Measurements from ENCODE around the gene CAP2.
"Not testable (repeated sequence)": the region's sequence is repeated elsewhere in the genome, so short reads cannot be mapped to it uniquely, and the experiment has no call there.

Gene CAP2

DNA sequence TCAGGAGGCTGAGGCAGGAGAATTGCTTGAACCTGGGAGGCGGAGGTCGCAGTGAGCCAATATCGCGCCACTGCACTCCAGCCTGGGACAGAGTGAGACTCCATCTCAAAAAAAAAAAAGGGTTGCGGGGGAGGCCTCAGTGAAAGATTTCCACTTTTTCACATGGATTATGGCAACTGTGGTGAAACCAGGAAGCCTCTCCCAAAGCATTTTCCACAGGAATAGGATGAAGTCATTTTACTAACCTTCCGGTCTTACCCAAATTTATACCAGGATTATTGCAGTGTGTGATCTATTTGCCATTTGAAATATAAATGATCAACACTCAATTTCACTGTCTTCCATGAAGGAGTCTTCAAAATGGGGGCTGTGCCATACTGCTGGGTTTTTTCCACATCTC lies 113.1 kb downstream of the CAP2 start:
- no peak for DNase-seq

DNA sequence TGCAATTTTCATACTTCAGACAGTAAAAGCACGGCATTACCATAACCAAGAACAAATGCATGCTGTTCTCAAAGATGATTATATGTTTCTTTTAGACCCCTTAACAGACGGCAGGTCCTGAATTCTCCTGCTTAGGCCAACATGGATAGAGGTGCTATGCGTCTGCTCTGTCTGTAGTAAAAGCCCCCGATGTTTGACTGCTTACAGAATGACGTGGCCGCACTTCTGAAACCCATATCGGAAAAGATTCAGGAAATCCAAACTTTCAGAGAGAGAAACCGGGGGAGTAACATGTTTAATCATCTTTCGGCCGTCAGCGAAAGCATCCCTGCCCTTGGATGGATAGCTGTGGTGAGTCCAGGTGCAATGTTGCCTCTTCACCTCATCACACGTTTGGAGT lies 113.6 kb downstream of the CAP2 start:
- no peak for DNase-seq

GRCh38 chr6:17511084-17511483 lies 117.7 kb downstream of the CAP2 start:
- no peak for DNase-seq

- DNase-seq: no peak
Measured at GRCh38 chr6:17511580-17511979, 118.2 kb downstream of the CAP2 start.

DNA sequence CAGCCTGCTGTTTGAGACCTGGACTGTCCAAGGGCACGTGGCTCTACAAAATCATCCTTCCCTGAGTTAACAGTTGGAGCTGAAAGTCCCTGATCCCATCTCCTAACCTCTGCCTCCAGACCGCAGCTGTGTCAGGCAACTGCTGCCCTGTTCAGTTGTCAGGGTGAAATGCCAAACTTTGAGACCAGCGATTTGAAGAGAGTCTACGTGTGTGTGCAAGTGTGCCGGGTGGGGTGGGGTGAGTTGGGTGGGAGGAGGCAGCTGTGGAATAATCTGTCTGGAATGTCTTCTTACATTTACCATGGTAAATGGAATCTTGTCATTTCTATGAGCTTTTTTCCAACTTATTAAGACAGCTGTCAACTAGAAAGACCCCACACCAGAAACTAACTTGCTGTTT lies 125.7 kb downstream of the CAP2 start:
- no peak for DNase-seq

DNA sequence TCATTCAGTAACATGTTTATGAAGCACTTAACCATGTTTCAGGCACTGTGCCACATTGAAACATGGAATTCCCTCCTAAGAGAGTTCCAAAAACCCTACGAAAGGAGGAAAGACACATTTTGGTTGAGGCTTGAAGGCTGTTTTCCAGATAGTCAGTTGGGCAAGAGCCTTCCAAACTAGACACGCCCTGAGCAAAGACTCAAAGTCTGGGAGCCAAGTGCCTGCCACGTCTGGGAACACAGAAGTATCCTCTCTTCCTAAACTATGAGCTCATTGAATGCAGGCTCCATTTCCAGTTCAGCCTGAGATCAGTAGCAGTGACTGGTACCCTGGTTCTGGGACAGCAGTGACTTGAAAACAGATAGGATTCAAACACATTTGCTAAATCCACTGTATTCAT lies 132.2 kb downstream of the CAP2 start:
- DNase-seq: no peak

- no peak for DNase-seq
Measured at GRCh38 chr6:17527076-17527475, 133.7 kb downstream of the CAP2 start.

DNA sequence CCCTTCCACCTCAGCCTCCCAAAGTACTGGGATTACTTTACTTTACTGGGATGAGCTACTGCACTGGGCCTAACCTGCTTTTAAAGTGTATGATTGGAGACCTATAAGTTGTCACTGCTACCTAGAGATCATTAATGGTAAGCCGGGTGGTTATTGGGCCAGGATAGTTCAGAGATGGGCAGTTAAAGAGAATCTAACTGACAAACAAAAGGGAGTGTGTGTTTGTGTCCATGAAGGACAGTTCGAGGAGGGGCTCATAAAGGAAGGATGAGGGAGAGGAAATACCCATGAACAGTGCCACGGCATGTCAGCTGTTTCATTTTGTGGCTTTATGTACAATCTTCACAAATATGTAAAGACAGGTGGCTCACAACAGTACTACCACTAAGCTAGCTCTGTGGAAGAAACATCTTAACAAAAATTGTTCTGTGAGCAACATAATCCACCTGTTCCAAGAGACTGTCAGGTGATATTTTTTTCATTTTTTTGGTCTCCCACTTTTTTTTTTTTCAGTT lies 137.0 kb downstream of the CAP2 start:
- no peak for DNase-seq

DNA sequence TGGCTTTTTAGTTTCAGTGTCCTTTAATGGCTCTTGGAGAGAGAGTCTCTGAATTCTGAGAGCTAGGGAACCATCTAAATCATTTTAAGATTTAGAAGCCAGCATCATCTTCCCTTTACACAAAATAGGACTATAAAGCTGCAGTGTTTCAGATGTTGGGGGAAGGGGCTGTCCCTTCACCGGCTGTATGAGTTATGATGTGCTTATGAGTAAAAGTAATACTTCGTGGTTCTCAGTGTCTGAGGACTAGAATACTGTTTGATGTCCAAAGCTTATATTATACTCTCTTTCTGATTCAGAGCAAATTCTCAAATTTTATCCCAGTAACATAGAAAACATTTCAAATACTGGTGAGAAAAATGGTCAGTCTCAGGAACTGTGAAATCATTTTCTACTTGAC lies 143.2 kb downstream of the CAP2 start:
- DNase-seq: no peak

GRCh38 chr6:17542243-17542642 lies 148.8 kb downstream of the CAP2 start:
- DNase-seq: no peak

- DNase-seq: not testable (repeated sequence)
Measured at GRCh38 chr6:17545681-17546080, 152.3 kb downstream of the CAP2 start.

DNA sequence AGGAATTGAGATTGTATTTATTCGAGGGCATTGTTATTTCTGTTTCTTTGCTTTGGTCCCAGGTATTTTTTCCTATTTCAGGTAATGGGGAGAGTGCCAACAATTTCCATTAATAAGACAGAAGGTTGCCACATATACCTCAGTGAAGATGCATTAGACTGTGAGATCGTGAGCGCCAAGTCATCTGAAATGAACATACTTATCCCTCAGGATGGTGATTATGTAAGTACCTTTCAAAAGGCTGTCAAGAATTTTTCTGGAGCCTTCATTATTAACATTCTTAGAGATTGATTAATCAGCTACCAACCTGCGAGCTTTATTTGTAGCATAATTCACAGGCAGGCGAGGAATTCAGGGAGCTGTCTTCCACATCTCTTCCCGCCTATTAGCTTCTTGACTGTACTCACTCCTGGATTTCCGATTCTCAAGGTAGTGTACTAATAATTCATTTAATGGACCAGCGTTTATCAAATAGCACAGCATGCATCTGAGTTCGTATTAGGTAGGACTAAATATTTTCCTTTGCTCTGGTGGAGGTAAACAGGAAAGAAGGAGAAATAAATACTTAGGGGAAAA lies 158.1 kb downstream of the CAP2 start:
- DNase-seq: no peak

DNA sequence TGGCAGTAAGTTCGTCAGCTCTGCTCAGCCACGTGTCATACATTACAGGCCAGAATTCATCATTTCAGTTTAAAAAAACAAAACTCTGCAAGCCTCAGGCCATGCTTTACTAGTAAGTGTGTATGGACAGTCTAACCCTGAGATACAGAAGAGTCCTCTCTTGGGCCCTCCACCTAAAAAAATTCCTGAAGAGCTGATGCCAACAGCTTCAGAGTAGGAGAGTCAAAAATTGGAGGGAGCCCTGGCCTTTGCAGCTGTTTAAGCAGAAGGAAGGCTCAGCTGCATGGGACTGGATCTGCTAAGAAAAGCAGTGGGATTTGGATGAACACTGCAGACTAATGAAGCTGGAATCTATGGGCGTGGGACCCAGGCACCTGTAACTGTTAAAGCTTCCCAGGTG lies 159.5 kb downstream of the CAP2 start:
- DNase-seq: no peak

- DNase-seq: no peak
Measured at GRCh38 chr6:17556014-17556413, 162.6 kb downstream of the CAP2 start.

DNA sequence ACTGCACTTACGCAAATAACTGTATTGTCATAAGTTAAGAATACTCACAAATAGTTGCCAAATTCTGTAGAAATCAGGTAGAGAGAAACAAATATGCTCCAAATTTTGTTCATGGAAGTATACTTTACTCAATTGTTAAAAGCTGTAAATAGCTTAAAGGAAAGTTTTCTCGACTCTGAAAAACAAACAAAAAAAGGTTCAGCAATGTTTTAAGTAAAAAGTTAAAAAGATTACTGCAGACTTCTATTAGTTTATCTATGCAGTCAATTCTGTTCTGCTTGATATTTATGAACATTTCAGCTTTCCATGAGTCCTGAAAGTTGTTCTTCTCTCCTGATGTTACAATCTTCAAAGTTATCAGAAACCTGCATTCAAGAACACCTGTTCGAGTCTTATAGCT lies 169.2 kb downstream of the CAP2 start:
- no peak for DNase-seq

DNA sequence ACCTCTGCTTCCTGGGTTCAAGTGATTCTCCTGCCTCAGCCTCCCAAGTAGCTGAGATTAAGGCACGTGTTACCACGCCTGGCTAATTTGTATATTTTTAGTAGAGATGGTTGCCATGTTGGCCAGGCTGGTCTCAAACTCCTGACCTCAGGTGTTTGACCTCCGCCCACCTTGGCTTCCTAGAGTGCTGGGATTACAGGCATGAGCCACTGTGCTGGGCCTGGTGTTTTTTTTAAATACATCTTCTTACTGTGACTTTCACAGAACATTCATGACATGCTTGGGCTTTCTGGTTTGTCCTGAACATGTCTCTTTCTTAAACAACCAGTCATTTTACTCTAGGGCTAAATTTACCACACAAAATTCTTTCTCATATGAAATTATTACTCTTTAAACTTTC lies 172.0 kb downstream of the CAP2 start:
- DNase-seq: no peak

- DNase-seq: no peak
Measured at GRCh38 chr6:17574866-17575560, 181.6 kb downstream of the CAP2 start.

DNA sequence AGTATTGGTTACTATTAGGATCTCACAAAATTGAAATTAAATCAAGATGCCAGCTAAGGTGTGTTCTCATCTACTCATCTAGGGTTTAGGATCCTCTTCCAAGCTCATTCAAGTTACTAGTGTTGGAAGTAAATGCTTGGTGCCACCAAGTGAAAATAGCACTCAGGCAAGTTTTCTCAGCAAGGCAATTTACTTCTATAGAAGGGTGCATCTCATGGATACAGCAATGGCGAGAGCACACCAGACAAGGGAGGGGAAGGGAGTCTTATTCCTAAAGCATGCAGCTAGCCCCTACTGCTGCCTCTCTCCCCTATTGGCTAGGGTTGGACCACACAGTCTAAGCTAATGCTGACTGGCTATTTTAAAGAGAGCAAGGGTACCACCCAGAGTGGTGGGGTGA lies 183.7 kb downstream of the CAP2 start:
- DNase-seq: no peak

- DNase-seq: peak; percentile 34
Measured at GRCh38 chr6:17580518-17581048, 187.2 kb downstream of the CAP2 start.

DNA sequence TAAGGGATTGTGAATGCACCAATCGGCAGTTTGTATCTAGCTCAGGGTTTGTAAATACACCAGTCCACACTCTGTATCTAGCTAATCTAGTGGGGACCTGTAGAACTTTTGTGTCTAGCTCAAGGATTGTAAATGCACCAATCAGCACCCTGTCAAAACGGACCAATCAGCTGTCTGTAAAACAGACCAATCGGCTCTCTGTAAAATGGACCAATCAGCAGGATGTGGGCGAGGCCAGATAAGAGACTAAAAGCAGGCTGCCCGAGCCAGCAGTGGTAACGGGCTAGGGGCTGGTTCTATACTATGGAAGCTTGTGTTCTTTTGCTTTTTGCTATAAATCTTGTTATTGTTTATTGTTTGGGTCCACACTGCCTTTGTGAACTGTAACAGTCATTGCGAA lies 187.9 kb downstream of the CAP2 start:
- DNase-seq: not testable (repeated sequence)

- no peak for DNase-seq
Measured at GRCh38 chr6:17583811-17584210, 190.4 kb downstream of the CAP2 start.

GRCh38 chr6:17584241-17584803 lies 190.9 kb downstream of the CAP2 start:
- DNase-seq: peak; percentile 20

- no peak for DNase-seq
Measured at GRCh38 chr6:17585766-17586490, 192.5 kb downstream of the CAP2 start.

GRCh38 chr6:17586623-17587022 lies 193.2 kb downstream of the CAP2 start:
- not testable (repeated sequence) for DNase-seq
